Measurements from ENCODE around the gene RPS14.
"Not testable (repeated sequence)": the region's sequence is repeated elsewhere in the genome, so short reads cannot be mapped to it uniquely, and the experiment has no call there.

The RPS14 gene

DNA sequence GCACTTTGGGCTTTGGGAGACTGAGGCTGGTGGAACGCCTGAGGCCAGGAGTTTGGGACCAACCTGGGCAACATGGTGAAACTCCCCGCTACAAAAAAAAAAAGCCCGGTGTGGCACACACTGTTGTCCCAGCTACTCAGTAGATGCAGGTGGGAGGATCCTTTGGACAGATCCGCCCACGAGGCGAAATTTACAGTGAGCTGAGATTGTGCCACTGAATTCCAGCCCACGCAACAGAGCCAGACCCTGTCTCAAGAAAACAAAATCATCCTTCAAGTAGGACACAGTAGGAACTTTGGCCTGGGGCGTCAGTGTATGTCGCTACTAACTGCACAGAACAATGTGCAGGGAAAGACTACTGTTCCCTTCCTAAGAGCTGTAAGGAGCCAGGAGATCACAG is 4.8 kb downstream of the RPS14 start:
- no peak for DNase-seq (ENCODE audit: low spot score)

DNA sequence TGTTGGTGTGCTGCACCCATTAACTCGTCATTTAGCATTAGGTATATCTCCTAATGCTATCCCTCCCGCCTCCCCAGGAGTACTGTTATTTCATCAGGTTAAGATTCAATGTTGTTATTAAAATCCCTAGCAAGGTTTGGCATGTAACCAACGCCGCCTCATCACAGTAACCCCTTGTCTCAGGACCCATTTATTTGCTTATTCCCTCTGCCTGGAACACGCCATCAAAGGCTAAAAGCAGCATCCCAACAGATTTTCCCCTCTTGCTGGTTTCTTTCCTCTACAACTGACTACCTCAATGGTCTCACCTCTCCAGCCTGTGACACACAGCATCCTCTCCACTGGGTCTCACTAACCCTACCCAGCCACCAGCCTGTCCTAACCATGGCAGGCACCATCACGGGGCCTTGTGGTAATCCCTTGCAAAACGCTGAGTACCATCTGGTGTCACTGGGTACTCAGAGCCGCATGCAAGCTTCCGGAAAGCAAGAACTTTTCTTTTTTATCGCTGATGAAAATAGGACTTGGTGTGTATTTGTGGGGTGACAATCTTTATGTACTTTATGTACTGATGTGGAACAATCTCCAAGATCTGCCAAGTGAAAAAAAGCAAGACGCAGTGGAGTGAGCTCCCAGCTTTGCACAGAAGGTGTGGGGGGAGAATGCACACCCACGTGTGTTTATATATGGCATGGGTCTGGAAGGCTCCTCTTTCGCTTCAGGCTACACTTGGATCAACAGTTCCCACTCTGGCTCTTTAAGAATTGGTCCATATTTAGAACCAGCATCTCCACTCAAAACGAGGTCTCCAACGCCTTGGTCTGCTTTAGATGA is 6.1 kb downstream of the RPS14 start:
- DNase-seq (ENCODE audit: low spot score) = no peak

GRCh38 chr5:150442699-150443080 is 6.8 kb downstream of the RPS14 start:
- no peak for DNase-seq (ENCODE audit: low spot score)

DNA sequence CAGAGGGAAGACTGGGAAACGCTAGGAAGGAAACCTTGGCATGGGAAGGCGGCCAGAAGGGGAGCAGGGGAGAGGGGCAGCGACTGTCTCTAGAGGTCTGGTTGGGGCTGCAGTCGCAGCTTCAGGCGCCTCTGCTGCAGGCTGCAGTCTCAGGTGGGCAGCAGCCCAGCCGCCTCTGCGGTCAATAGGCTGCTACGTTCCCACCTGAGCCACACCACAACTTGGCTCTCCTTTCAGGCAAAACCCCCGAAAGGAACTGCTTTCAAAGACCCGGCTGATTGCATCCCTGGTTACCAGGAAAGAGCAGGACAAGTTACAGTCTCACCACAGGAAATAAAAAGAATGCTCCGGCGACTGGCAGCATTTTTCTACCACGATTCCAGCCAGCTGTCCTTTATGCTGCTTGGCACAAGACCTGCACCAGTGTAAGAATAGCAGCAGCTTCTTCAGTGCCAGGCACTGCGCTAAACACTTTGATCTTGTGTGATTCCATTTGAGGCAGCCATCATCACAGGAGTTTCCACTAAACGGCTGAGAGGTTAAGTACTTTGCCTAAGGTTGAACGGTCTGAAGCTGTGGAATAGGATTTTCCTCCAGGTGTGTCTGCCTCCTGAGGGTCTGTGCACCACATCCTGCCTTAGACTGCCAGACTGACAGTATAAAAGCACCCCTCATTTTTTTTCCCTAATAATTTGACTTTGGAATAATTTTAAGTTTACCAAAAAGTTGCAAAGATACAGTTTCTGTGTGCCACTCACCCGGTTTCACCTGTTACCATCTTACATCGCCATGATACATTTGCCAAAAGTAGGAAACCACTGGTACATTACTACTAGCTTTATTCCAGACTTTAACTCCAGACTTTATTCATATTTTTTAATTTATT is 7.5 kb downstream of the RPS14 start:
- no peak for DNase-seq (ENCODE audit: low spot score)

DNA sequence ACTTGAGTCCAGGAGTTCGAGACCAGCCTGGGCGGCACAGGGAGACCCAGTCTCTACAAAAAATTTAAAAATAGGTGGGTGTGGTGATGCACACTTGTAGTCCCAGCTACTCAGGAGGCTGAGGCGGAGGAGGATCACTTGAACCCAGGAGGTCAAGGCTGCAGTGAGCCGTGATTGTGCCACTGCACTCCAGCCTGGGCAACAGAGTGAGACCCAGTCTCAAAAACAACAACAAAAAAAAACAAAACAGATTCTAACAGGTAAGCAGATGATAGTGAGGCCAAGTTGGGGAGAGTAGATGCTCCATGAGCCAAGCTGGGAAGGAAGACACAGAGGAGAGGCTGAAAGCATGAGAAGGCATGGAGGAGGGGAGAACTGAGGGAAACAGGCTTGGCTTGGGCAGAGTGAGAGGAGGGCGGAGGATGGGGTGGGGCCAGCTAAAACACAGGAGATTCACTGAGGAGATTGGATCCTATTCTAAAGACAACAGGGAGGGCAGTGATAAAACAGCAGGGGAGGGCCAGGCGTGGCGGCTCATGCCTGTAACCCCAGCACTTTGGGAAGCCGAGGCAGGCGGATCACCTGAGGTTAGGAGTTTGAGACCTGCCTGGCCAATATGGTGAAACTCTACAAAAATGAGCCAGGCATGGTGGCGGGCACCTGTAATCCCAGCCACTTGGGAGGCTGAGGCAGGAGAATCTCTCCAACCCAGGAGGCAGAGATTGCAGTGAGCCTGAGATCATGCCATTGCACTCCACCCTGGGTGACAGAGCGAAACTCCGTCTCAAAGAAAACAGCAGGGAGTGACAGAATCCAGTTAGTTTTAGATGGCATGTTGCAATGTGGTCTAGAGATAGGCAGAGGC is 8.4 kb downstream of the RPS14 start:
- DNase-seq (ENCODE audit: low spot score) = no peak

DNA sequence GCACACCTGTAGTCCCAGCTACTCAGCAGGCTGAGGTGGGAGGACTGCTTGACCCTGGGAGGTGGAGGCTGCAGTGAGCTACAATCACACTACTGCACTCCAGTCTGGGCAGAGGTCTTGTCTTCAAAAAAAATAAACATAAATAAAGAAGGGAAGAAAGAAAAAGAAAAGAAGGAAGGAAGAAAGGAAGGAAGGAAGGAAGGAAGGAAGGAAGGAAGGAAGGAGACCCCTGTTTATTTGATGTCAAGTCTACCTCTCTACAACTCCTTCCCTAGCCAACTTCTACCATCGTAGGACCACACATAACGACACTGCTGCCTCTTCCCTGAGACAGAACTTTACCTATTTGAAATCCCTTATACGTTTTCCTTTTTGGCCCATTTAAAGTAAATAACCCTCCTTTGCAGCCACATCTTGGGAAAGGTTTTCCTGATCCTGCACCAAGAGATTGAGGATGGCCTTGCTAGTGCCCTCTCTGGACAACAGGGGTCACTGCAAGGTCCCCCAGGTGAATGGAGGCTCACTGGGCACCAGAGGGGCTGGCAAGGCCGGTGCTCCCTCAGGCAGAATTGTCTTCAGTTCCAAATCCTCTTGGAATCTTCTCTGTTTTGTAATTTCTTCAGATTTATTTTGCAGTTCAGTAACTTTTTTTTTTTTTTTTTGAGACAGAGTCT is 10.5 kb downstream of the RPS14 start:
- DNase-seq (ENCODE audit: low spot score) = peak; percentile 52

- peak; percentile 87 for DNase-seq (ENCODE audit: low spot score)
Observed at GRCh38 chr5:150436141-150436680, 13.3 kb downstream of the RPS14 start.

DNA sequence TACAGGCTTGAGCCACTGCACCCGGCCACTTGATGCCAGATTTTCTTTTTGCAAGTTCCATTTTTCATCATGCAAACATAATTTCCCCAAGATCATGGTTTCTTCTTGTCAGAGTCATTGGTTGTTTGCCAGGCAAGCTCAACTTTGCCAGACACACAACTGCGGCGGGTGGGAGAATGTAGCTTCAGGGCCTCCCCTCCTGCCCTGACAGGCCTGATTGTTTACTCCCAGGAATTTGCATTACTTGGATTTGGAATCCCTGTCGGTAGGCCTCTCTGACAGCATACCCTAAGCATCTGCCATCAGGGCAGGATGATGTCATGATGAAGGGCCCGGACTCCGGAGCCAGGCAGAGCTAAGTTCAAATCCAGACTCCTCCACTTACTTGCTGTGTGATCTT is 15.1 kb downstream of the RPS14 start:
- DNase-seq (ENCODE audit: low spot score) = no peak

GRCh38 chr5:150431574-150431973 is 18.0 kb downstream of the RPS14 start:
- no peak for DNase-seq (ENCODE audit: low spot score)

DNA sequence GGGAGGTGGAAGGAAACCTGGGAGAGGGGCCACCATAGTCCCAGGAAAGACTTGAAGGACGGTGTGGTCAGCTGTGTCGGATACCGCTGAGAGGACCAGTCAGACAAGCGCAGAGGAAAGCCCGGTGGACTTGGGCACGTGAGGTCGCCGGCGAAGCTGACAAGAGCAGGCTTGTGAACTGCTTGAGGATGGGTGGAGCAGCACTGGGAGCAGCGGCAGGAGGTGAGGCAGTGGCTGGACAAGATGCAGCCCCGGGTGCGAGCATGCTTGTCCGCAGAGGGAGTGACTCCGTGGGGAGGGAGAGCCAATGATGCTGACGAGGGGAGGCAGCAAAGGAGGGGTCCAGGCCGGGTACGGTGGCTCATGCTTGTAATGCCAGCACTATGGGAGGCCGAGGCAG is 18.5 kb downstream of the RPS14 start:
- DNase-seq (ENCODE audit: low spot score) = no peak

- no peak for DNase-seq (ENCODE audit: low spot score)
Observed at GRCh38 chr5:150429410-150429873, 20.1 kb downstream of the RPS14 start.

GRCh38 chr5:150428978-150429377 is 20.6 kb downstream of the RPS14 start:
- no peak for DNase-seq (ENCODE audit: low spot score)

DNA sequence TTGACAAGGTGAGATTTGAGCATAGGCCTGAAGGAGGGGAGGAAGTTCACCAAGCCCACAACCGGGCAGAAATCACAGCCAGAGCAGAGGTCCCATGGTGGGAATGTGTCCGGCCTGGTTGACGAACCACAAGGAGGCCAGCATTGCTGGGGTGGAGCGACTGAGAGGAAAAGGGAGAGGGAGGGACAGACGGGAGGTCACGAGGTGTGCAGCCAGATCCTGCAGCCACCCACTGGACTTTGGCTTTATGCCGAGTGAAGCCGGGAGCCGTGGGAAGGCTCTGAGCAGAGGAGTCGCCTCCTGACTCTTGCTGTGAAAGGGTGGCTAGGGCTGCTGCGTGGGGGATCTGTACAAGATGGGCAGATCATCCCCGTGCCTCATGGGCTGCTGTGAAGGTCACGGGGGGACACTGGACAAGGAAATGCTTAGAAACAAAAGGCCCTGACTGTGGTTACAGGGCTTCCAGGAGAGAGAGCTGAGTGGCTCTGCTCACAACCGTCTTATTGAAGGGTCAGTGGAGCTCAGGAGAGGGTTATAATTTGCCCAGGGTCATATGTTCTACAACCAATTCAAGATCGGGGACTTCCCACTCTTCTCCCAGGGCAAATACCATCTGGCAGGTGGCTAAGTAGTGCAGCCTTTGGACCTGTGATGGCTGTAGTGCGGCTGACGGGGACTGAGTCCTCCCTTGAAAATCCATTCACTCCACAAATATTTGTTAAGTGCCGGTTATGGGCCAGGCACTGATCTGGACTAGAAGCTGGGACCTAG is 21.2 kb downstream of the RPS14 start:
- peak; percentile 48 for DNase-seq (ENCODE audit: low spot score)

DNA sequence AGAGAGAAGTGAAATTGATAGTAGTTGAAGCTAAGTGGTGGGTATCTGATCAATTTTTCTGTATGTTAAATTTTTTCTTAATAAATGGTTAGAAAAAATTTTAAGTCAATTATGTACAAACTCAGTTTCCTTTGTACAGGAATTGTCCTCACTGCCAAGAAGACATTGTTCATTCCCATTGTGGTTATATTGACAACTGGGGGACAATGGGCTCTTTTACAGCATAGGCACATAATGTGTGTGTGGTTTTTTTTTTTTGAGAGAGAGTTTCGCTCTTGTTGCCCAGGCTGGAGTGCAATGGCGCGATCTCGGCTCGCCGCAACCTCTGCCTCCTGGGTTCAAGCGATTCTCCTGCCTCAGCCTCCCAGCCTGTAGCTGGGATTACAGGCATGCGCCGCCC is 23.4 kb downstream of the RPS14 start:
- DNase-seq (ENCODE audit: low spot score) = not testable (repeated sequence)

GRCh38 chr5:150422758-150423157 is 26.8 kb downstream of the RPS14 start:
- DNase-seq (ENCODE audit: low spot score) = no peak

DNA sequence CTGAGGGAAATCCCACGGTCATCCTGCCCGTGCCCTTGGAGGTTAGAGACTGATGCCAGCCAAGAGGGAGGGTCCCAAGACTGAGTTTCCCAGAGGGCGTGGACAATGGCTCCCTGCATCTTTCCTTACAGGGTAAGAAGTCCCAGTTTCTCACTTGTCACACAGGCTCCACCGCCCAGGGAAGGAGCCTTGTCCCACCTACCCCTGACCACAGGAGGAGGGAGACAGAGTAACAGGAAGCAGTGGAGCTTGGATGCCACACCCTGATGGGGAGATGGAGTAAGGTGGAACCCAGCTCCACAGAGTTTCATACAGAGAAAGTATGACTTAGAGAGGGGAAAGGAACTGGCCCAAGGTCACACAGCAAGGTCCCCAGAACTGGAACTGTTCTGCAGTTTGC is 27.5 kb downstream of the RPS14 start:
- no peak for DNase-seq (ENCODE audit: low spot score)

- DNase-seq (ENCODE audit: low spot score) = no peak
Observed at GRCh38 chr5:150419630-150420270, 29.8 kb downstream of the RPS14 start.

DNA sequence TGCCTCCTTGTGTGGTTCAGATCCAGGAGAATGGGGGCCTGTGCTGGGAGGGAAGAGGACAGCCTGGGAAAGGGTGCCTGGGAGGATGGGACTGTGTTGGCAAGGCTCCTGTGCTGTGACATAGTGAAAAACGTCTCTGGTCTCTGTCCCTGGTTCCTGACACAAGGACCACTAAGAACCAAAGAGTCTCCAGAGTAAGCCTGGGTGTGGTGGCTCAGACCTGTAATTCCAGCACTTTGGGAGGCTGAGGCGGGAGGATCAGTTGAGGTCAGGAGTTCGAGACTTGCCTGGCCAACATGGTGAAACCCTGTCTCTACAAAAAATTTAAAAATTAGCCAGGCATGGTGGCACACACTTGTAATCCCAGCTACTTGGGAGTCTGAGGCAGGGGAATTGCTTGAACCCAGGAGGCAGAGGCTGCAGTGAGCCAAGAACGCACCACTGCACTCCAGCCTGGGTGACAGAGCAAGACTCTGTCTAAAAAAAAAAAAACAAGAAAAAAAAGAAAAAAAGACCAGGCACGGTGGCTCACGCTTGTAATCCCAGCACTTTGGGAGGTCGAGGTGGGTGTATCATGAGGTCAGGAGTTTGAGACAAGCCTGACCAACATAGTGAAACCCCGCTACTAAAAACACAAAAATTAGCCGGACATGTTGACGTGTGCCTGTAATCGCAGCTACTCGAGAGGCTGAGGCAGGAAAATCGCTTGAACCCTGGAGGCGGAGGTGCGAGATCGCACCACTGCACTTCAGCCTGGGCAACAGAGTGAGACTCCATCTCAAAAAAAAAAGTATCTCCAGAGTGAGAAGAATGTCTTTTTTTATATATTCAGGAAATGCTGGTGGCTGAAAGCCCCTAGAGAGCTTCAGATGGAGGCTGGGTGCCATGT is 35.4 kb downstream of the RPS14 start:
- DNase-seq (ENCODE audit: low spot score) = not testable (repeated sequence)
